HG03039 (cell line): ENCODE measurements around the gene LRMDA.

Experiments
- ATAC-seq: cut with Tn5 transposase; IDR thresholded peaks from one replicate; pipeline ENCODE4 v1.9.1; 2021; ENCODE audit warnings: mild to moderate bottlenecking, moderate library complexity; ENCODE audit not compliant: unreplicated experiment

The LRMDA gene

DNA sequence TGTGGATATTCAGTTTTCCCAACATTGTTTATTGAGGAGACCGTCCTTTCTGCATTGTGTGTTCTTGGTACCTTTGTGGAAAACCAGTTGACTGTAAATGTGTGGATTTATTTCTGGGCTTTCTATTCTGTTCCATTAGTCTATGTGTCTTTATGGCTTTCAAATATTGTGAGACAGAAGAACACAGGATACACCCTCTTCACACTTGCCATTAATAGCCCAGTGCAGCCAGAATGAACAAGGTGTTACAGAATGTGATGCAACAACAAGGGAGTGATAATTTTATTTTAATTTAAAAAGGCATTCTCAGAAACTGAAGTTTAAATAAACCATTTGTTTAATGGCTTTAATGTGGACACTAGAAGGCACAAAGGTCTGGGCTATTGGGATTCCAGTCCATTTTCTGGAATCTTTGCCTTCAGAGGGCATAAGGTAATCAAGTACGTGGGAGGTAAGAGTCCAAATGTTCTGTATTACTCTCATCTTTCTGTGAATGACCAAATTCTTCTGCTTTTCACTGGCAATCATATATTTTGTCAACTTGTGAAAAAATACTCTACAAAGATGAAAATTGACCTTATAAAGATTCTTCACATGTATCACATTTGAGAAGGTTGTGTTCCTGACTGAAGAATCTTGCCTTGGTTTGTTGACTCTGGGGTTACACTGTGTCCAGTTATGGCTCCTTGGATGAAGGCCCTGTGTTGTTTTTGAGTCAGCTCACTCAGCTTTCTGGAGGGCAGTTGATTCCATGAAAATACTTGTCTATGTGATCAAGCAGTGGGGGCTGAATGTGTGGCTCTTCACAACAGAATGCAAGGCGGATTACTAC, 962.7 kb downstream of the LRMDA start:
- no peak for ATAC-seq

DNA sequence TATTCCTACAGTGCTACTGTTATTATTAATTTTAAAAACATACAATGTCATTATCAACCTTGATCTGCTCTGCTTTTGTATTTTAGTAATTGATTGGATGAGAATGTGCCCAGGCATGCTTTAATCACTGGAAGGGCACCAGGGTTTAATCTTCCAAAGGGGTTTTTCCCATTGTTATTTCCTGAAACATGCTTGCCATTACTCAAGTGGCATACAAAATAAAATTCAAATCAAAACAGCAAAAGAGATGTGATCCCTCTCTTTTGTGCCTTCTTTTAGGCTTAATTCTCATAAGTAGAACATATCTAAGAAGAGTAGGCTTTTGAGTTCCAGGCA, 963.3 kb downstream of the LRMDA start:
- no peak for ATAC-seq

DNA sequence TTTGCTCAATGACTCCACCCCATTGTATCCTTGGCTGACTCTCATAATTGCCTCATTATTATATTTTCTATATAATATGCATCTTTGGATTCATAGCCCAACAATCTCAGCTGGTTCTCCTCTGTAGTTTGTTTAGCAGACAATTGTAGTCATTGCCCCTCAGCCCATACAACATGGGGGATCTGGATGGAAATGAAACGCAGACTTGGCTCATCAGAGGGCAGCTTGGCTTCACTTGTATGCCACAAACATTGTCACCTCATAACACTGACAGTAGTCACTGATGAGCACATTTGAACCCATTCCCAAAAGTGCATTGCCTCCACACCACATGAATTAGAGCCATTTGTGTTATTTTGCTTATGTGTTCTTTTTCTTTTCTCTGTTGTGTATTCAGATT, 963.8 kb downstream of the LRMDA start:
- no peak for ATAC-seq

DNA sequence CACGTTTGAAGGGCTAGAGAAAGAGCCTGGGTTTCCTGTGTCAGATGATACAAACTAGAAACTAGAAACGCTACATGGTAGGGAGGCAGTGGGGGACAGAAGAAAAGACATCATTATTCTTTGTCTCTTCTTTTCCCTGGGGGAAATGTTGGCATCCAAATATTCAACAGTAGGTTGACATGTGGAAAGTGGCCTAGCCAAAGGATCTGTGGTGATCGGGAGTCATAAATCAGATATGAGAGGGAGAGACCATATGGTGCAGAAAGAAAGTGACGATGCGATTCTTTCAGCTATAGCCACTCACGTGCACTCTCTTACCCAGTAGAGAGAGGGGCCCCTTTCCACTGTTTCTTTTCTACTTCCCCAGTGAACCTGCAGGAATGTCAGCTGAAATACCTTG, 964.7 kb downstream of the LRMDA start:
- no peak for ATAC-seq

DNA sequence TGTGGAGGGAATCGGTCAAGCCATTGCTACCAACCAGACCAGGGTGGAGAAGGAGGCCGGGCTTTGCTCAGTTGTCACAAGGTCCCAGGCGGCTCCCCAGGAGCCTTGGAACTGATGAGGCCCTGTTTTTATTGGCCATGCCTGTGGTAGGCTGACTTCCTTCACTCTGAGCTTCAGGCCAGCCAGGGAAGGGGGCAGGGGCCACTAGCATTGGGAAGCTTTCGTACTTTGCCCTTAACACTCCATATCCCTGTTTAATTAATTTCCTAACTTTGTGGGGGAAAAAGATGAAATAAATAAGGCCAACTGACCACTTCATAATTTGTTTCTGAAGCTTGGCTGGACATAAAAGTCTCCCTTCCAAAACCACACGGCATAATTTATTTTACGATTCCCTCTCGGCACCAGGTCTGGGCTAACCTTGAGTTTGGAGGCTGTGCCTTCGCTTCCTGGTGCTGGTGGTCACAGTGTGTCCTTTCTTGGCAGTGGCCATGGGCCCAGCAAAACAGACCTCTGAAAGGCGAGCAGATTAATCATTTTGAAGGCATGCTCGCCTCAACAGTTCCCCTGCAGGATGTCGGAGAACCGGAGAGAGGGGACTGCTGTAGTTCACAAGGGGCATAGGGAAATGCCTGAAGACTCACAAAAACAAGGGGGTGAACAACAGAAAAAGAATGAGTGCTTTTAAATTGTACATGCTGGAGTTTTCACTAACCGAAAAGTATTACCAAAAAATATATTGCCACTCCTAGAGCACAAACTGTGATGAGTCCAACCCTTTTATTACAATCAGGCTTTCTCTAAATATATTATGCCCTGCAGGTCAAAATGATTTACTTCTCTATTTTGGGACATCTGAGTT, 966.0 kb downstream of the LRMDA start:
- ATAC-seq, result no peak

DNA sequence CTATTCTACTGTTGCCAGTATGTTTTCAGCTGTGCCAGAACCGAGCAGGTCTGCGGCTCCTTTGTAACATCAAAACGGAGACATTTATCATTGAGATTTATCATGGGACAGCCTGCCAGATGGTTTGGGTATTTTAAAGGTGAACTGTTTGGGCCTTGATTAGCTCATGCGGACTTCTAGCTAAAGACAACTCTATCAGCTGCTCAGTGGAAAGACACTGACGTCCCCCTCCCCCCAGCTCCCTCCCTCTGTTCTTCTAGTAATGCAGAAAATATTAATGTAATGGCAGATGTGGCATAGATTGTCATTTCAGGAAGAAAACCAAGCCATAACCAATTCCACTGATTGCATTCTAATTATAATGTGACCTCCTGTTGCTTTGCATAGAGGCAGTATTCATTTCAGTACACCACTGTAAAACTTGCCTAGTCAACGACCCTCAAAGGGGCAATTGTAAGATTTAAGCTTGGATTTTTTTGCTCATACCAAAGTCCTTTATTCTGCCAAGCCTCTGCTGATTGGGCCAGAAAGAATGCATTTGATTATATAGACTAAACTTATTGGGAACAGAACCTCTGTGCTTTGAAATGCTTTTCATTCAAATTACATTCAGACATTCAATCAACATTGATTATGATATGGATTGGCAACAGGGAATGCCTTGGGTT, 966.8 kb downstream of the LRMDA start:
- ATAC-seq, result no peak

DNA sequence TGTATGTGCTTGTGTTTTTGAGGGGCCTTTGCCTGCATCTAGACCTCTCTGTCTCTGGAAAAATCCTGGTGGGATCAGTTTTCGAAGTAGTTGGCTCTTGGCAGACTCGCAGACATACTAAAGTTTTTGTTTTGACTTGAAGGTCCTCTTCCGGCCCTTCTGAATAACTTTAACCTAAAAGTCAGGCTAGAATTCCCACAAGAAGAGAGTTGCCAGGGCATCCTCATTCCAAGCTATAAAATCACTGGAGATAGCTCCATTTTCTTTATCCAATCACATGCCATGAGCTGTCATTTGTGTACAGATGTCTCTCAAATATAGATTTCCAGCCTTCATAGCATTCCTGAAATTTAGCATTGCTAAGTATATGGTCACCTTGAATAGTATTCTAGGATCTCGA, 967.8 kb downstream of the LRMDA start:
- no peak for ATAC-seq

DNA sequence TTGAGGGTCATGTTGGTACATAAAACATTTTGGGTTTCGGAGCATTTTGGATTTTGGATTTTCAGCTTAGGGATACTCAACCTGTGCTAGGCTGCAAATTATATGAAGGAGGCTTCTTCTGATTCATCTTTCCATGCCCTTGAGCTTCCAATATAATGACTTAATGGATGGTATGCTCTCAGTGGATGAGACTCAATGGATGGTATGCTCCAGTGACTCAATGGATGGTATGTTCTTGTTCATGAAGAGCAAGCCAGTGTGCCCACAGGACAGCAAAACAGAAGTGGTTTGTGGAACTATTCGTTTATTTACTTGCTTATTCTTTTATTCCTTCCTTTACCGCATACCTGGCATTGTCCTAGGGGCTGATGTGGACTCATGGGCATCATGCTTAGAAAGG, 969.6 kb downstream of the LRMDA start:
- ATAC-seq, result no peak

DNA sequence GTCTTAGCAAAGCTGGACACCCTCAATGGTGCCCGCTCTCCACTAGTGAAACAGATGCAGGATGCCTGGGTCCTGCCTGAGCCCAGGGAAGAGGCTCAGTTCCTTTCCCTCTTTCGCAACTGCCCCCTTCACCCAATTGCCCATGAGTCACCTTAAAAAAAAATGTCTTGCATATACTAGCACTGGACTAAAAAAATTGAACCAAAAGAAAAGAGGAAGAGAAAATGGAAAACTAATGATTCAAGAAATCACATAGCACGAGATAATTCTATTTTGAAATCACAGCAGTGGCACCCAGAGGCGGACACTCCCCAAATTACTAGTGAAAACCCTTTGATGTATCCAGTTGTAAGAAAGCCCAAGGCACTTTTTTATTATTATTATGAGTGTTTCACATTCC, 972.5 kb downstream of the LRMDA start:
- ATAC-seq, result no peak

DNA sequence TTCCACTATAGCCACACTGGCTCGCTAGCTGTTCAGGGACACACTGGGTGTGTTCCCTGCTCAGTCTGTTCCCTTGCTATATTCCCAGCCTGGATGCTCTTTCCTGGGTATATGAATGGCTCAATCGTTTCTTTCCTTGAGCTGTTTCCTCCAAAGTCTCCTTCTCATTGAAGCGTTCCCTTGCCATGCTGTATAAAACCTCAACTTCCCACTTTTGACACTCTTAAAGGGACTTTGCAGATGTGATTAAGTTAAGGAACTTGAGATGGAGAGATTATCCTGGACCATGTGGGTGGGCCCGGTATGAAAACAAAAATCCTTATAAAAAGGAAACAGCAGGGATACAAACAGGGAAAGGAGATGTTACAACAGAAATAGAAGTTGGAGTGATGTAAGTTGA, 973.1 kb downstream of the LRMDA start:
- ATAC-seq, result no peak

DNA sequence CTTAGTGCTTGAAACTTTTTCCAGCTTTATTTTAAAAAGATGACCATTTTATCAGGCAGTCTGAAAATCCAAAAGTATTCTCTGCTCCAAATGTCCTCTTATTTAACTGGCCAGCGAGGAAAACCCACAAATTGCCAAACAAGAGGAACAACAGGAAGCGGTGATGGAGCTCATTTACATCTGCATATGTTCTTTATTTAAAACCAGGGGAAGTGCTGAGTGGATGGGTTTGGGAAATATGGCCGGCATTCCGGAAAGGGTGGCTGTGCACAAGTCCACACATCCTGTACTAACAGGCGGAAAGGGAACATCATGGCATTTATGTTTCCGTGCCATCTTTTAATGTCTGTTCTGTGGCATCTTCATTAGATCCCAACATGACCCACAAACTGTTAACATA, 974.5 kb downstream of the LRMDA start:
- no peak for ATAC-seq

DNA sequence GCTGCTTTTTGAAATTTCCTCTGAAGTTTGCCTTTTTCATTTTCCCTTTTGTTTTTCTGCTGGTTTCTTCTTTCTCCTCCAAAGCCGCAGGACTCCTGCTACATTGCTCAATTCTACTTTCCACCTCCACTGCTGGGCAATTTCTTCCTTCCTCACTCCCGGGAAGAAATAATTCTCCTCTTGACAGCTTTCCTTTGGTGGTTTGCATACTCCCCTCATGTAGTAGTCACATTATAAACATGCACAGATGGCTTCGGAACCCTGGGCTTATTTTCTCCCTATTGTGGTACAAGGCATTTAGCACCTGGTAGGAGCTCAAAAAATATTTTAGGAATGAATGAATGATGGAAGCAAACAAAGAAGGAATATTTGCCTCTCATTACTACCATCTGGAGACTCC, 977.2 kb downstream of the LRMDA start:
- no peak for ATAC-seq

DNA sequence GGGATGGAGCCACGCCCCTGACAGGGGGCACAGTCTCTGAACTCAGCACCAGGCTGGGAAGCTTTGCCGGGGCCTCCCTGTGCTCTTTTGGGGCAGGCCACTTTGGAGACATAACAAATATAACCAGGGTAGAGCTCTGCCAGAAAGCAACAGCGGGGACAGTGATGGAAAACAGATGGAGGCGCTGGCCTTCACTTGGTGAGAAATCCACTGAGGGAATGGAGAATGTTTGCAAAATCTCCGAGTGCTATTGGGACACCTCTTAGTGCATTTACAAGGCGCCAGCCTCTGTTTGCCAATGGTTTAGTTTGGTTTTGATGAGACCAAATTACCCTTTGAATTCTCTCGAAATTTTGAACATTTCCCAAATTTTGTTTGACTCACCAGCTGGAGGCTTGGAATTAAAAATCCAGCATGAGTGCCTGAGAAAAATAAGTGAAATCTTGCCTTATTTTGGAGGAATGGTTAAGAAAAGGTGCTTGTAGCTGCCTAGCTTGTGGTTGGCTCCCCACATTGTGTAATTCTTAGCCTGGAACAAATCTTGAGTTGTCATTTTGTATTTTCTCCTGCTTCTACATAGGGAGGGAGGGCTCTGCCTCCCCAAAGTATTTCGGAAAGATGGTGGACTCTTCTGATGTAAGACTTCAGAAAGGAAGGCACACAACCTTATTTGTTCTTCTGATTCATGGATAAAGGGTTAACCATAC, 980.5 kb downstream of the LRMDA start:
- no peak for ATAC-seq

DNA sequence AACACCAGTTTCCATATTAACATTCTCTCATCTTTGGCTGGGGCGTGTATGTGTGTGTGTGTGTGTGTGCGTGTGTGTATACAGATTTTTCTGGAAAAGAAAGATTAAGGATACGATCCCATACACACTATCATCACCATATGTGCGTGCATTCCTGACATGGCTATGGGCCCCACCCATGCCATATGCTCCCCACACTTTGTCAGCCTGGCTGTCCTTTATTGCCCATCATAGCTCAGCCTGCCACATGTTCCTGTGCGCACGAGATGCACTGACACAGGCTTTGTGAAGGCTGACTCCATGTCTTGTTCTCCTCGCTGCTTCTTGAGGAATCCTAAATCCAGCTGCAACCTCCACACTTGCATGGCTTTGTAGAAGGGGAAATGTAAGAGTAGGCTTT, 984.1 kb downstream of the LRMDA start:
- no peak for ATAC-seq

DNA sequence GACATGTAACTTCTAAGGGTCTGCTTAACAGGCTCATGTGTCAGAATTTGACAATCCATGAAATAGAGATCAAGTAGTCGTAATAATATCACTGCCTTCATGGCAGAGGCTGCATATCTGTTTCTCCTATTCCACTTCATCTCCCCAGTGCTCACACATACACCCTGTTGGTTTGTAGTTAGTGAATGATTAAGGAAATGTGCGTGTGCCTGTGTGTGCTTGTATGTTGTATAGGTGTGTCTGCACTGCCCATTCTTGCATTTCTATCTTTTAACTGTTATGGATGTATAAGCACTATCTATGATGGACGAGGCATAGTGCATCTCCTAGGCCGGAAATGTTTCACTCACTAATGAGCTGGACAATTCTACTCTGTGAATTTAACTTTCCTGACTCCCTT, 985.2 kb downstream of the LRMDA start:
- ATAC-seq, result no peak

DNA sequence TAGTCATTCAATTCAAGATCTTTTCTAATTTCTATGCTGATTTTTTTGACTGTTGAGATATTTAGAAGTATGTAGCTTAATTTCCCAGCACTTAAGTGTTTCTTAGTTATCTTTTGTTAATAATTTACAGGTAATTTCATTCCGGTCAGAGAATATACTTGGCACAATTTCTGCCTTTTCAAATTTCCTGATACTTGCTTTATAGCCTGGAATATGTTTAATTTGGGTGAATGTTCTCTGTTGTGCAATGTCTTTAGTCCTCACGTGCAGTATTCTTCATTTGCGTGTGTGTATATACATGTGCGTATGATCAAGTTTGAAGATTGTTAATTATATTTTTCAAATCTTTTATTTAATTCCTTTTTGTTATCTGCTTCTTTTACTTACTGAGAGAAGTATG, 989.3 kb downstream of the LRMDA start:
- ATAC-seq, result no peak

DNA sequence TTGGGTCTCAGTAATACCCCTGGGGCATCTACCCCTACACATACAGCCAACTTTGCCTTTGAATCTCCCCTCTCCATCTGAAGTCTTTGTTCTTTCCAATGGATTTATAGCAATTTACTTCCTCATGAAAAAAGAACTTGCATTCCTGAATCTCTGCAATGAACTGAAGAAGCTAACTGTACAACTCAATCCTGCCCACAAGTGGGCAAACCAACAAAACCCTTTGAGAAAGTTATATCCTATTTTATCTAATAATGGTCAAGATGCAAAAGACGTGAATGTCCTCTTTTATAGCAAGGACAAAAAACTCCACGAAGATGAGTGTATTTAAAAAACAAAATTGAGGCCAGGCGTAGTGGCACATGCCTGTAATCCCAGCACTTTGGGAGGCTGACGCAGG, 991.3 kb downstream of the LRMDA start:
- no peak for ATAC-seq

DNA sequence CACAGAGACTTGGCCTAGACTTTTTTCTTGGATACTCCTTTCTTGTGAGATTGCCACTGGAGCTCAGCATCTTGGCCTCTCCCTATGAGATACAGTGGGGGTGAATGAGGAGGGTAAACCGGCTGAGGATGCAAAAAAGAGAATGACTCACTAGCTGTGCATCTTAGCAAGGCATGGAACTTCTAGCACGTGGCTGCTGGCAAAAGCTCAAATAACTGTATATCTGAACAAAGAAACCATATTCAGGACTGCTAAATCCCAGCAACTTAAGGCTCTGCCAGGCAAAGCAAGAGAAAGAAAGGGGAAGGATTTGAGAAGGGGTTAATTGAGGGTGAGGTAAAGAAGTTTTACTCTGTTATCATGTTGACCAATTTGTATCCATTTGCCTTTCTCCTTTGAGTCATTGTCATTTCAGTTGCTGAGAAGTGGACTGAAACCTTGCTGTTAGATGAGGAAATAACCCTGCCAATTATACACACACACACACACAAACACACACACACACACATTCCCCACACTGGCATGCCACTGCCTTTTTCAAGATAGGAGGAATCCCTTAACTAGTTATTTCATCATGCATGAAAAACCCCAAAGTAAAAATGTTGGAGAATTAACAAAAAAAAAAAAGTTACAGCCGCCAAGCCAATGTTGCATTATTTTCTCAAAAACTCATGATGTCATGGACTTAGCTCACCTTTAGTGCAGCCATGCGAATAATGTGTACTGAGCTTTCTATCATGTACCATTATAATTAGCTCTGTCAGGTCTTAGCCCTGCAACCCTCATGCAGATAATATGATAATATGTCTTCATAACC, 997.3 kb downstream of the LRMDA start:
- no peak for ATAC-seq

DNA sequence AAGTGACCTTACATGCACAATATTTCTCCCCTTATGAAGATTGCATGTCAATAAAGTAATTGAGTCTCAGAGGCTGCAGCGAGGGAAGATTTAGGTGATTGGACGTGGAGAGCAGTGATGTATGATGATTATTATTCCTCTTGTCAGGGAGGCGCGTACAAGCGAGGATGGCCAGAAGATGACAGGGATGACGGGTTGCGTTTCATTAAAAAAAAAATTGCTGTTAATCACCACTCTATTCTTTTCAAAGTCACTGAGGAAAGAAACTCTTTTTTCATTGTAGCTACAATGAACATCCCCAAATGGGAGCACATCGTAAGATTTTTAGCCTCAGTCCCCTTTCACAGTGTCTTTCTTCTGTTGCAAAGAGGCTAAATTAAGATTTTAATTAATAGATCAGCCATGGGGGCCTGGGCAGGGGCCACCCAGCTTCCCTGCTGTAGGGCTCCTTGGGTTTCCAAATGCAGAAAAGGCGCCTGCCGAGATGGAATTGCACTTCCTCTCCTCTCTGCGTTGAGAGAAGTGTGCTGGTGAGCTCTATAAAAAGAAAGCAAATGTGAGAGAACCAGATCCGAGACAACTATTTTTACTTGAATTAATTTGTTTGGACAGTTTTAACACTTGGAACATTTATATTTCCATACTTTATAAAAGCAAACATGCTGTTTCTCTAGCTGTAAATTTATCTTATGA, 998.1 kb downstream of the LRMDA start:
- ATAC-seq, result no peak
